MM.1S (cell line): ENCODE measurements around the gene MGA.

Source experiments
- DNase-seq: peaks from one replicate; pipeline ENCODE4 v3.0.0-alpha.2; 2015
- H2AFZ ChIP-seq: fragments of 300-600 bp; sonication (generic); 2 replicates; pipeline ENCODE4 v1.6.0; 2016; ENCODE audit warnings: antibody characterized with exemption, low read length
- H3F3A ChIP-seq: fragments of 300-600 bp; sonication (generic); 2 replicates; pipeline ENCODE4 v1.6.1; 2016; ENCODE audit warnings: mild to moderate bottlenecking, antibody characterized with exemption, low read length, moderate library complexity, mixed read lengths; ENCODE audit not compliant: insufficient read depth
- H3K27ac ChIP-seq: fragments of 300-600 bp; sonication (generic); 2 replicates; pipeline ENCODE4 v1.5.1; 2016; ENCODE audit warnings: mild to moderate bottlenecking, low read length
- H3K27me3 ChIP-seq: fragments of 300-600 bp; sonication (generic); replicated peaks from 2 replicates; pipeline ENCODE4 v1.6.0; 2016; ENCODE audit warnings: low read length; ENCODE audit not compliant: insufficient read depth
- H3K36me3 ChIP-seq: fragments of 300-600 bp; sonication (generic); replicated peaks from 2 replicates; pipeline ENCODE4 v1.6.1; 2016; ENCODE audit warnings: mild to moderate bottlenecking, low read length, mixed read lengths; ENCODE audit not compliant: insufficient read depth
- H3K4me1 ChIP-seq: fragments of 300-600 bp; sonication (generic); 2 replicates; pipeline ENCODE4 v1.6.1; 2016; ENCODE audit warnings: low read length, mixed read lengths
- H3K4me2 ChIP-seq: fragments of 300-600 bp; sonication (generic); 2 replicates; pipeline ENCODE4 v1.6.0; 2016; ENCODE audit warnings: low read depth, low read length
- H3K4me3 ChIP-seq: fragments of 300-600 bp; sonication (generic); 2 replicates; pipeline ENCODE4 v1.5.1; 2016; ENCODE audit warnings: low read length, mixed read lengths
- H3K79me2 ChIP-seq: fragments of 300-600 bp; sonication (generic); 2 replicates; pipeline ENCODE4 v1.6.1; 2016; ENCODE audit warnings: mixed run types, low read length, mixed read lengths
- H3K9ac ChIP-seq: fragments of 300-600 bp; sonication (generic); 2 replicates; pipeline ENCODE4 v1.6.1; 2016; ENCODE audit warnings: low read length, mixed read lengths
- H3K9me2 ChIP-seq: fragments of 300-600 bp; sonication (generic); replicated peaks from 2 replicates; pipeline ENCODE4 v1.6.1; 2016; ENCODE audit warnings: mild to moderate bottlenecking, low read length, mixed read lengths; ENCODE audit not compliant: insufficient read depth
- H3K9me3 ChIP-seq: fragments of 300-600 bp; sonication (generic); replicated peaks from 2 replicates; pipeline ENCODE4 v1.6.1; 2016; ENCODE audit warnings: mild to moderate bottlenecking, low read length, mixed read lengths; ENCODE audit not compliant: insufficient read depth
- H4K20me1 ChIP-seq: fragments of 300-600 bp; sonication (generic); 2 replicates; pipeline ENCODE4 v1.6.1; 2016; ENCODE audit warnings: mild to moderate bottlenecking, low read length, moderate library complexity, mixed read lengths; ENCODE audit not compliant: insufficient read depth
- EZH2 ChIP-seq: fragments of 300-600 bp; sonication (generic); optimal IDR thresholded peaks from 2 replicates; pipeline ENCODE3; 2017; ENCODE audit warnings: low read depth, mild to moderate bottlenecking, antibody characterized with exemption, low read length, mixed read lengths
- EZH2phosphoT487 ChIP-seq: fragments of 300-600 bp; sonication (generic); IDR thresholded peaks from 2 replicates; pipeline ENCODE4 v1.6.1; 2018; ENCODE audit warnings: antibody characterized with exemption, low read length
- TF ChIP-seq, protein P1 (sequence below): fragments of 300-600 bp; sonication (generic); IDR thresholded peaks from 2 replicates; pipeline ENCODE4 v1.5.1; 2016; ENCODE audit warnings: antibody characterized with exemption, low read length, mixed read lengths

Gene MGA

DNA sequence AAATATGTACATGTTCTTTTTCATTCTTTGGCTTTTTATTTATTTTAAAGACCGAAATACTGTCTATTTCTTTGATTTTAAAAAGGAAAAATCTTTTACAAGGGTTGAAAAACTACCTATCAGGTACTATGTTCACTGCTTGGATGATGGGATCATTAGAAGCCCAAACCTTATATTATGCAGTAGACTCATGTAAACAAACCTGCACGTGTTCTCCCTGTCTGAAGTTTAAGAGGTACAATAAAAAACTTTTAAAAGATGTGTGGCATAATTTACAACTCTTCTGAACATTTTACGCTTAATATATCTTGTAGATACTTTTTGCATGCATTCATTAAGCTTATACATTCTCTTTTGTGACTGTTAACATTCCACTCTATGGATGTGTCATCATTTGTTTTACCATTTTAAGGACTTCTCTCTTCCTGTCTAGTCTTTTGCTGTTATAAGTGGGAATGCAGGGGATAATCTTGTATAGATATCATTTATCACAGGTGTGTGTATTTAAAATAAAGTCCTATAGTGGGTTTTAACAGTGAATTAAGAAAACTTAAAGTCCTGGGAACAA is 6.2 kb downstream of the MGA start:
- H3K9me2 ChIP-seq, result no peaks in the 10 kb centered on the region
- no peak overlapping the region for H3K4me3 ChIP-seq
- H3K36me3 ChIP-seq, result peaks cover 11% of the 10 kb centered on the region; the same call in 1 of the 2 replicates
- no peak overlapping the region for H3K4me2 ChIP-seq
- no peak overlapping the region for H2AFZ ChIP-seq
- H3K4me1 ChIP-seq, result peaks cover 12% of the 10 kb centered on the region
- peaks cover 99% of the 10 kb centered on the region for H3K79me2 ChIP-seq
- TF ChIP-seq EZH2, result no peak
- TF ChIP-seq EZH2phosphoT487, result no peak
- TF ChIP-seq, protein P1, sequence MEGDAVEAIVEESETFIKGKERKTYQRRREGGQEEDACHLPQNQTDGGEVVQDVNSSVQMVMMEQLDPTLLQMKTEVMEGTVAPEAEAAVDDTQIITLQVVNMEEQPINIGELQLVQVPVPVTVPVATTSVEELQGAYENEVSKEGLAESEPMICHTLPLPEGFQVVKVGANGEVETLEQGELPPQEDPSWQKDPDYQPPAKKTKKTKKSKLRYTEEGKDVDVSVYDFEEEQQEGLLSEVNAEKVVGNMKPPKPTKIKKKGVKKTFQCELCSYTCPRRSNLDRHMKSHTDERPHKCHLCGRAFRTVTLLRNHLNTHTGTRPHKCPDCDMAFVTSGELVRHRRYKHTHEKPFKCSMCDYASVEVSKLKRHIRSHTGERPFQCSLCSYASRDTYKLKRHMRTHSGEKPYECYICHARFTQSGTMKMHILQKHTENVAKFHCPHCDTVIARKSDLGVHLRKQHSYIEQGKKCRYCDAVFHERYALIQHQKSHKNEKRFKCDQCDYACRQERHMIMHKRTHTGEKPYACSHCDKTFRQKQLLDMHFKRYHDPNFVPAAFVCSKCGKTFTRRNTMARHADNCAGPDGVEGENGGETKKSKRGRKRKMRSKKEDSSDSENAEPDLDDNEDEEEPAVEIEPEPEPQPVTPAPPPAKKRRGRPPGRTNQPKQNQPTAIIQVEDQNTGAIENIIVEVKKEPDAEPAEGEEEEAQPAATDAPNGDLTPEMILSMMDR, result no peak
- no peak overlapping the region for H3K27ac ChIP-seq
- H3F3A ChIP-seq, result peaks cover 9% of the 10 kb centered on the region
- peaks cover 41% of the 10 kb centered on the region for H4K20me1 ChIP-seq
- no peak for DNase-seq
- H3K9me3 ChIP-seq, result no peaks in the 10 kb centered on the region
- no peak overlapping the region for H3K9ac ChIP-seq
- no peaks in the 10 kb centered on the region for H3K27me3 ChIP-seq

DNA sequence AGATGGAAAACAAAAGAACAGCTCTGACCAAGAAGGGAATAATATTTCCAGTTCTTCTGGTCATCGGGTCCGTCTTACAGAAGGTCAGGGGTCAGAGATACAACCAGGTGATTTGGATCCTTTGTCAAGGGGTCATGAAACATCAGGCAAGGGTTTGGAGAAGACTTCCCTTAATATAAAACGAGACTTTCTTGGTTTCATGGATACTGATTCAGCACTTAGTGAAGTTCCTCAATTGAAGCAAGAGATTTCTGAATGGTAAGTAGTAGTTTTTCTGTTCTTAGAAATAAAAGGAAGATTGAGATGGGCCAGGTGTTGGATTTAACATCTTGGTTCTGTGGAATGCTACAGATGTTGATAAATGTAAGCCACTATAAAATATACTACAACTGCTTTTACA is 9.5 kb downstream of the MGA start:
- no peak overlapping the region for H3K4me3 ChIP-seq
- H3F3A ChIP-seq, result no peaks in the 10 kb centered on the region
- H3K9ac ChIP-seq, result no peak overlapping the region
- H3K4me1 ChIP-seq, result no peaks in the 10 kb centered on the region
- H3K27me3 ChIP-seq, result no peaks in the 10 kb centered on the region
- no peak overlapping the region for H3K27ac ChIP-seq
- H3K79me2 ChIP-seq, result peaks cover 100% of the 10 kb centered on the region
- H3K9me3 ChIP-seq, result no peaks in the 10 kb centered on the region
- H3K4me2 ChIP-seq, result no peak overlapping the region
- TF ChIP-seq EZH2phosphoT487, result no peak
- no peak for TF ChIP-seq EZH2
- TF ChIP-seq, protein P1, result no peak
- no peak overlapping the region for H2AFZ ChIP-seq
- H4K20me1 ChIP-seq, result peaks cover 27% of the 10 kb centered on the region
- H3K36me3 ChIP-seq, result peaks cover 11% of the 10 kb centered on the region; the same call in 1 of the 2 replicates
- DNase-seq, result no peak
- H3K9me2 ChIP-seq, result no peaks in the 10 kb centered on the region

DNA sequence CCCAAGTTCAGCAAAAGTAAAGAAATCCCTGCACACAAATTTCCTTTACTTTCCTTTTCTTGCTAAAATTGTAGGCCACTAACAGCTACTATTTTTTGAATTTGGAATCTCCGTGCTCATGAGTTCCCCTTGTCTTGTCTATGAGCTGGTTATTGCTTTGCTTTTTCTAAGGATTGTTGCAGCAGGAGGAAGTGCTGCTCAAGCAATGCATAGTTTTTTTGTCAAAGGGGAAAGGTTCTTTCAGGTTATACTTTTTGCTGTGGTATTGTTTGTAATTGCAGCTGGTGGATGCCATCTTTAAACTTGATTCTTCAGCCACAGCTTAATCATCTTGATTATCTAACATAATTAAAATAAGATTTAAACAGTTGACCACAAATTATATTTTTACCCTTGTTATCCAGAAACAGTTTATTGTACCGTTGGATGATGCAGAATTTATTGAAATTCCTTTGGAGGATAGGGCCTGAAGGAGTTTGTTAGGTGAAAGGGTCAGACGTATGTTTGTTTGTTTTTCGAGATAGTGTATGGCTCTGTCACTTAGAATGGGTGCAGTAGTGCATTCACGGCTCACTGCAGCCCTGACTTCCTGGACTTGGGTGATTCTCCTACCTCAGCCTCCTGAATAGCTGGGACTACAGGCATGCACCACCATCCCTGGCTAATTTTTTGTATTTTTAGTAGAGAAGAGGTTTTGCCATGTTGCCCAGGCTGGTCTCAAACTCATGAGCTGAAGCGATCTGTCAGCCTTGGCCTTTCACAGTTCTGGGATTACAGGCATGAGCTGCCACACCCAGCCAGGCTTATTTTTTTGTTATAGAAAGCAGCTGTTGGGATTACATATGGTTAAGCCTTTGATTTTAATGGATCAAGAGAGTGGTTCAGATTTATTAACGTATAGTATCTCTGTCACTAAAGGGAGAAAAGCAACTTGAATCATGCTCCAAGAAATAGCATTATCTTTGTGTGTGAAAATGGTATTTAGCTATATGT is 11.7 kb downstream of the MGA start:
- H4K20me1 ChIP-seq, result peaks cover 12% of the 10 kb centered on the region; the same call in 1 of the 2 replicates
- no peak overlapping the region for H3K27ac ChIP-seq
- no peaks in the 10 kb centered on the region for H3K9me2 ChIP-seq
- no peak overlapping the region for H3K9ac ChIP-seq
- H3K9me3 ChIP-seq, result no peaks in the 10 kb centered on the region
- H3K4me2 ChIP-seq, result no peak overlapping the region
- no peak overlapping the region for H3K4me3 ChIP-seq
- H3K79me2 ChIP-seq, result peaks cover 100% of the 10 kb centered on the region
- H3K36me3 ChIP-seq, result peaks cover 11% of the 10 kb centered on the region
- no peaks in the 10 kb centered on the region for H3K27me3 ChIP-seq
- H2AFZ ChIP-seq, result no peak overlapping the region
- H3F3A ChIP-seq, result no peaks in the 10 kb centered on the region
- DNase-seq, result no peak
- no peaks in the 10 kb centered on the region for H3K4me1 ChIP-seq
- TF ChIP-seq EZH2 (no peak), EZH2phosphoT487 (no peak)
- TF ChIP-seq, protein P1, result no peak
